ENCODE measurements around the gene NEU3. TPM values are rescaled to one million over a fixed set of nuclear protein-coding genes. Genes with fewer than 3 reads are reported as not detected.
"Not testable (repeated sequence)": the region's sequence is repeated elsewhere in the genome, so short reads cannot be mapped to it uniquely, and the experiment has no call there.

The NEU3 gene
- total RNA-seq, 6 donors from 2014 or later: 6.2 to 36.7 (median 11.5) TPM

- no peak for DNase-seq
- H3K4me1 ChIP-seq: no peaks in the 10 kb centered on the region
- 89 to 93% methylated on average over 3 of the region's 3 CpGs for WGBS, 2 donors
- no peaks in the 10 kb centered on the region for H3K27me3 ChIP-seq
- H3K9me3 ChIP-seq: no peaks in the 10 kb centered on the region
- no peak overlapping the region for H3K27ac ChIP-seq
- no peak overlapping the region for H3K4me3 ChIP-seq
- TF ChIP-seq POLR2AphosphoS5 (IDR thresholded peaks at IDR 0.05) (no peak), POLR2A (IDR thresholded peaks at IDR 0.05) (no peak), CTCF (IDR thresholded peaks at IDR 0.05) (no peak), EP300 (IDR thresholded peaks at IDR 0.05) (no peak)
- H3K36me3 ChIP-seq: no peaks in the 10 kb centered on the region
- ATAC-seq (ENCODE audit: low FRiP score in 2 of 2): no peak
Measured at GRCh38 chr11:75033916-75034315, 45.2 kb downstream of the NEU3 start.

GRCh38 chr11:75035256-75035655 is 46.5 kb downstream of the NEU3 start:
- H3K36me3 ChIP-seq: no peaks in the 10 kb centered on the region
- no peak overlapping the region for H3K27ac ChIP-seq
- DNase-seq: no peak
- H3K9me3 ChIP-seq: no peaks in the 10 kb centered on the region
- no peaks in the 10 kb centered on the region for H3K4me1 ChIP-seq
- 84 to 87% methylated on average over 5 of the region's 5 CpGs for WGBS, 2 donors
- no peak for ATAC-seq (ENCODE audit: low FRiP score in 2 of 2)
- no peaks in the 10 kb centered on the region for H3K27me3 ChIP-seq
- TF ChIP-seq POLR2AphosphoS5 (IDR thresholded peaks at IDR 0.05): no peak
- no peak for TF ChIP-seq EP300 (IDR thresholded peaks at IDR 0.05)
- no peak for TF ChIP-seq CTCF (IDR thresholded peaks at IDR 0.05)
- no peak for TF ChIP-seq POLR2A (IDR thresholded peaks at IDR 0.05)
- H3K4me3 ChIP-seq: no peak overlapping the region

- ATAC-seq (ENCODE audit: low FRiP score in 2 of 2) (no peak), DNase-seq (no peak)
- 64 to 75% methylated on average over 2 to 3 of the region's 3 CpGs for WGBS, 2 donors
- Histone ChIP-seq H3K4me1 (no peaks in the 10 kb centered on the region), H3K27ac (no peak overlapping the region), H3K9me3 (no peaks in the 10 kb centered on the region), H3K4me3 (no peak overlapping the region), H3K36me3 (no peaks in the 10 kb centered on the region), H3K27me3 (no peaks in the 10 kb centered on the region)
- TF ChIP-seq POLR2AphosphoS5 (IDR thresholded peaks at IDR 0.05) (no peak), POLR2A (IDR thresholded peaks at IDR 0.05) (no peak), CTCF (IDR thresholded peaks at IDR 0.05) (no peak), EP300 (IDR thresholded peaks at IDR 0.05) (no peak)
Measured at GRCh38 chr11:75035911-75036565, 47.3 kb downstream of the NEU3 start.

- H3K9me3 ChIP-seq: no peaks in the 10 kb centered on the region
- H3K4me1 ChIP-seq: no peaks in the 10 kb centered on the region
- H3K4me3 ChIP-seq: no peak overlapping the region
- no peaks in the 10 kb centered on the region for H3K27me3 ChIP-seq
- no peak overlapping the region for H3K27ac ChIP-seq
- TF ChIP-seq POLR2AphosphoS5 (IDR thresholded peaks at IDR 0.05): no peak
- no peak for TF ChIP-seq POLR2A (IDR thresholded peaks at IDR 0.05)
- no peak for TF ChIP-seq EP300 (IDR thresholded peaks at IDR 0.05)
- no peak for TF ChIP-seq CTCF (IDR thresholded peaks at IDR 0.05)
- ATAC-seq (ENCODE audit: low FRiP score in 2 of 2): no peak
- WGBS, 2 donors: 93 to 94% methylated on average over 9 to 11 of the region's 11 CpGs
- DNase-seq: no peak
- no peaks in the 10 kb centered on the region for H3K36me3 ChIP-seq
Measured at GRCh38 chr11:75040167-75040770, 51.5 kb downstream of the NEU3 start.

GRCh38 chr11:75041263-75041662 is 52.5 kb downstream of the NEU3 start:
- Histone ChIP-seq H3K36me3 (no peaks in the 10 kb centered on the region), H3K4me3 (no peak overlapping the region), H3K9me3 (no peaks in the 10 kb centered on the region), H3K4me1 (no peaks in the 10 kb centered on the region), H3K27ac (no peak overlapping the region), H3K27me3 (no peaks in the 10 kb centered on the region)
- no peak for DNase-seq
- TF ChIP-seq POLR2AphosphoS5 (IDR thresholded peaks at IDR 0.05): no peak
- no peak for TF ChIP-seq EP300 (IDR thresholded peaks at IDR 0.05)
- TF ChIP-seq CTCF (IDR thresholded peaks at IDR 0.05): no peak
- TF ChIP-seq POLR2A (IDR thresholded peaks at IDR 0.05): no peak
- 71 to 87% methylated on average over 2 of the region's 2 CpGs for WGBS, 2 donors
- ATAC-seq (ENCODE audit: low FRiP score in 2 of 2): no peak

- H3K9me3 ChIP-seq; H3K4me3 ChIP-seq; H3K27me3 ChIP-seq; H3K4me1 ChIP-seq; ATAC-seq (ENCODE audit: low FRiP score in 2 of 2); H3K27ac ChIP-seq; H3K36me3 ChIP-seq; DNase-seq: not testable (repeated sequence)
- 59 to 71% methylated on average over 3 of the region's 3 CpGs for WGBS, 2 donors
Measured at GRCh38 chr11:75041821-75042220, 53.1 kb downstream of the NEU3 start.

- not testable (repeated sequence) for H3K27ac ChIP-seq; H3K4me1 ChIP-seq; H3K4me3 ChIP-seq; H3K36me3 ChIP-seq; H3K27me3 ChIP-seq; H3K9me3 ChIP-seq; ATAC-seq (ENCODE audit: low FRiP score in 2 of 2); DNase-seq
- WGBS, 2 donors: 82 to 88% methylated on average over 11 to 15 of the region's 15 CpGs
Measured at GRCh38 chr11:75044381-75045170, 55.8 kb downstream of the NEU3 start.

Measured in upper lobe of left lung (tissue), 6 donors.